H9 (cell line): ENCODE measurements around the gene SLC2A5. TPM values are rescaled to one million over a fixed set of nuclear protein-coding genes. Genes with fewer than 3 reads are reported as not detected.

Source experiments
- DNase-seq: peaks from one replicate; pipeline ENCODE4 v3.0.0-alpha.2; 2017
- H2AFZ ChIP-seq: one replicate; pipeline ENCODE4 v1.6.1; 2013; ENCODE audit warnings: mild to moderate bottlenecking, low read length, control low read depth, moderate library complexity
- H2AK5ac ChIP-seq: 2 replicates; pipeline ENCODE4 v1.6.1; 2013; ENCODE audit warnings: low read length, control low read depth, mixed read lengths; ENCODE audit not compliant: insufficient read length
- H2BK120ac ChIP-seq: one replicate; pipeline ENCODE4 v1.6.1; 2013; ENCODE audit warnings: low read depth, mild to moderate bottlenecking, low read length, control low read depth, inconsistent platforms; ENCODE audit not compliant: poor library complexity, severe bottlenecking
- H2BK12ac ChIP-seq: 2 replicates; pipeline ENCODE4 v1.6.1; 2013; ENCODE audit warnings: low read length, control low read depth, mixed read lengths, low read depth; ENCODE audit not compliant: insufficient read length
- H2BK15ac ChIP-seq: 2 replicates; pipeline ENCODE4 v1.6.1; 2013; ENCODE audit warnings: low read depth, low read length, control low read depth
- H2BK20ac ChIP-seq: one replicate; pipeline ENCODE4 v1.6.1; 2013; ENCODE audit warnings: low read depth, mild to moderate bottlenecking, low read length, control low read depth, inconsistent platforms; ENCODE audit not compliant: poor library complexity, severe bottlenecking
- H2BK5ac ChIP-seq: 2 replicates; pipeline ENCODE4 v1.6.1; 2013; ENCODE audit warnings: low read length, control low read depth, mixed read lengths; ENCODE audit not compliant: insufficient read length
- H3K14ac ChIP-seq: 2 replicates; pipeline ENCODE4 v1.6.1; 2013; ENCODE audit warnings: low read length, control low read depth; ENCODE audit not compliant: insufficient read depth
- H3K18ac ChIP-seq: 2 replicates; pipeline ENCODE4 v1.6.1; 2013; ENCODE audit warnings: low read depth, mild to moderate bottlenecking, mixed read lengths, low read length, control low read depth; ENCODE audit not compliant: insufficient read length
- H3K23ac ChIP-seq: 2 replicates; pipeline ENCODE4 v1.6.1; 2013; ENCODE audit warnings: low read length, control low read depth, mixed read lengths, low read depth; ENCODE audit not compliant: insufficient read length
- H3K23me2 ChIP-seq: 2 replicates; pipeline ENCODE4 v1.6.1; 2013; ENCODE audit warnings: low read depth, mild to moderate bottlenecking, mixed read lengths, low read length, control low read depth; ENCODE audit not compliant: insufficient read length, poor library complexity, severe bottlenecking
- H3K27ac ChIP-seq: 2 replicates; pipeline ENCODE4 v1.5.1; 2013; ENCODE audit warnings: low read length, control low read depth, mixed read lengths, low read depth; ENCODE audit not compliant: insufficient read length
- H3K27me3 ChIP-seq: 2 replicates; pipeline ENCODE4 v1.6.1; 2013; ENCODE audit warnings: low read length, control low read depth, inconsistent platforms; ENCODE audit not compliant: insufficient read depth
- H3K4ac ChIP-seq: 2 replicates; pipeline ENCODE4 v1.6.1; 2013; ENCODE audit warnings: low read depth, mild to moderate bottlenecking, control low read depth, inconsistent platforms, low read length, moderate library complexity
- H3K4me1 ChIP-seq: 2 replicates; pipeline ENCODE4 v1.6.1; 2013; ENCODE audit warnings: low read length, control low read depth, inconsistent platforms; ENCODE audit not compliant: insufficient read depth
- H3K4me2 ChIP-seq: 2 replicates; pipeline ENCODE4 v1.6.1; 2013; ENCODE audit warnings: low read length, control low read depth, mixed read lengths; ENCODE audit not compliant: insufficient read length, insufficient read depth
- H3K56ac ChIP-seq: 2 replicates; pipeline ENCODE4 v1.6.1; 2013; ENCODE audit warnings: low read depth, mild to moderate bottlenecking, mixed read lengths, low read length, control low read depth; ENCODE audit not compliant: insufficient read length
- H3K79me1 ChIP-seq: 2 replicates; pipeline ENCODE4 v1.6.1; 2013; ENCODE audit warnings: low read depth, mild to moderate bottlenecking, moderate library complexity, low read length, control low read depth, inconsistent platforms; ENCODE audit not compliant: insufficient read depth, poor library complexity, severe bottlenecking
- H3K79me2 ChIP-seq: 2 replicates; pipeline ENCODE4 v1.6.1; 2013; ENCODE audit warnings: low read length, control low read depth, inconsistent platforms; ENCODE audit not compliant: insufficient read depth
- H3K9ac ChIP-seq: 2 replicates; pipeline ENCODE4 v1.6.1; 2013; ENCODE audit warnings: low read length, control low read depth, mixed read lengths; ENCODE audit not compliant: insufficient read length; ENCODE audit errors: extremely low read depth
- H3K9me3 ChIP-seq: one replicate; pipeline ENCODE4 v1.6.1; 2013; ENCODE audit warnings: low read depth, low read length, inconsistent platforms; ENCODE audit not compliant: control insufficient read depth
- H3T11ph ChIP-seq: one replicate; pipeline ENCODE4 v1.6.1; 2013; ENCODE audit warnings: mild to moderate bottlenecking, low read length, control low read depth, inconsistent platforms
- H4K20me1 ChIP-seq: one replicate; pipeline ENCODE4 v1.6.1; 2013; ENCODE audit not compliant: control insufficient read depth, insufficient read length, insufficient read depth
- H4K5ac ChIP-seq: 2 replicates; pipeline ENCODE4 v1.6.1; 2013; ENCODE audit warnings: low read depth, mild to moderate bottlenecking, mixed read lengths, low read length, control low read depth; ENCODE audit not compliant: insufficient read length
- H4K8ac ChIP-seq: replicated peaks from 2 replicates; pipeline ENCODE4 v1.6.1; 2013; ENCODE audit warnings: low read length, control low read depth, mixed read lengths, low read depth; ENCODE audit not compliant: insufficient read length
- H4K91ac ChIP-seq: 2 replicates; pipeline ENCODE4 v1.6.1; 2013; ENCODE audit warnings: low read depth, mild to moderate bottlenecking, moderate library complexity, mixed read lengths, low read length, control low read depth; ENCODE audit not compliant: insufficient read length
- H3K27ac Mint-ChIP-seq, 3 experiments: 2 replicates in 2 of 3; 3 replicates in 1 of 3; pipeline ENCODE4 v1.8.0; 2020 to 2021; ENCODE audit warnings: mixed read lengths in 3 of 3, mild to moderate bottlenecking in 1 of 3, moderate library complexity in 1 of 3
- H3K27me3 Mint-ChIP-seq: 2 replicates; pipeline ENCODE4 v1.8.0; 2021; ENCODE audit warnings: low read depth, mild to moderate bottlenecking, moderate library complexity, mixed read lengths
- H3K36me3 Mint-ChIP-seq, 3 experiments: 2 replicates in 2 of 3; 3 replicates in 1 of 3; pipeline ENCODE4 v1.8.0; 2020 to 2021; ENCODE audit warnings: low read depth in 3 of 3, mixed read lengths in 3 of 3; ENCODE audit not compliant: insufficient read depth in 1 of 3
- H3K4me1 Mint-ChIP-seq, 2 experiments: 2 replicates each; pipeline ENCODE4 v1.8.0; 2020; ENCODE audit warnings: mixed read lengths in 2 of 2
- H3K4me3 Mint-ChIP-seq, 2 experiments: 2 replicates in 1 of 2; 3 replicates in 1 of 2; pipeline ENCODE4 v1.8.0; 2020 to 2021; ENCODE audit warnings: mild to moderate bottlenecking in 2 of 2, mixed read lengths in 2 of 2, moderate library complexity in 1 of 2
- H3K9me3 Mint-ChIP-seq, 2 experiments: 2 replicates in 1 of 2; 3 replicates in 1 of 2; pipeline ENCODE4 v1.8.0; 2020; ENCODE audit warnings: mild to moderate bottlenecking in 2 of 2, mixed read lengths in 2 of 2, moderate library complexity in 1 of 2
- CTCF ChIP-seq: fragments of 200-600 bp; sonication (generic); conservative IDR thresholded peaks from 3 replicates; pipeline ENCODE4 v1.8.0; 2021; ENCODE audit warnings: antibody characterized with exemption, mild to moderate bottlenecking
- WGBS: extraction: QIAGEN DNeasy Blood & Tissue Kit; methylation state at CpG from one replicate; pipeline ENCODE4 v1.1.7; 2013; ENCODE audit warnings: missing lambda C conversion rate, low lambda C conversion rate, mixed read lengths; ENCODE audit not compliant: insufficient read length; ENCODE audit errors: extremely low coverage; 5-methylcytosine and 5-hydroxymethylcytosine counted together
- total RNA-seq: library from RNA; stranded (reverse); gene quantifications from 2 replicates; pipeline ENCODE4 v1.2.1, GENCODE V29; 2021

The SLC2A5 gene
- total RNA-seq, 1 experiment from 2014 or later: not detected

- Mint-ChIP-seq H3K27ac (no peak overlapping the region; a peak in 1 of 7 replicates), H3K9me3 (no peaks in the 10 kb centered on the region; a peak in 1 of 5 replicates), H3K36me3 (no peaks in the 10 kb centered on the region), H3K4me1 (peaks cover 7 to 10% of the 10 kb centered on the region in 2 experiments; a peak in 3 of 4 replicates), H3K27me3 (no peaks in the 10 kb centered on the region; the same call in 1 of the 2 replicates), H3K4me3 (no peak overlapping the region)
- Histone ChIP-seq H2BK5ac (no peak overlapping the region), H4K8ac (no peak overlapping the region), H3K4me1 (no peaks in the 10 kb centered on the region), H3K27me3 (no peaks in the 10 kb centered on the region; the same call in 1 of the 2 replicates), H3K23me2 (no peaks in the 10 kb centered on the region), H2AK5ac (no peak overlapping the region), H3K4me2 (no peak overlapping the region), H4K5ac (no peak overlapping the region), H2BK12ac (no peak overlapping the region), H2AFZ (no peak overlapping the region), H4K20me1 (no peaks in the 10 kb centered on the region), H3K4ac (no peak overlapping the region), H3K18ac (no peak overlapping the region), H2BK15ac (no peak overlapping the region), H3K79me1 (no peaks in the 10 kb centered on the region), H2BK120ac (no peak overlapping the region), H3K56ac (no peak overlapping the region), H3K9me3 (no peaks in the 10 kb centered on the region), H3K23ac (no peak overlapping the region), H3K27ac (no peak overlapping the region), H2BK20ac (no peak overlapping the region), H3K9ac (no peak overlapping the region), H3K14ac (no peak overlapping the region), H3K79me2 (no peaks in the 10 kb centered on the region), H3T11ph (no peak overlapping the region), H4K91ac (no peak overlapping the region)
- DNase-seq: no peak
- WGBS: no CpG with 5 or more reads among the region's 2 CpGs
- TF ChIP-seq CTCF: peak; percentile 43; the same call in 2 of the 3 replicates
Observed at GRCh38 chr1:9058465-9058864, 11.0 kb downstream of the SLC2A5 start.
